NCI-H2107 treated with DMSO at 0.1 percent for 48 hours (cell line): ENCODE measurements around the gene ECSIT.
"Not testable (repeated sequence)": the region's sequence is repeated elsewhere in the genome, so short reads cannot be mapped to it uniquely, and the experiment has no call there.

Experiments
- DNase-seq: peaks from one replicate; lab custom pipeline; 2025; ENCODE audit not compliant: unreplicated experiment; lab: John Stamatoyannopoulos, UW

The ECSIT gene

GRCh38 chr19:11528551-11529341, at the start of gene ECSIT:
ECSIT (minus strand) TSS chr19:11529134; CDS start chr19:11519170, 9,964 bp downstream.
- peak; percentile 93 for DNase-seq

- DNase-seq = no peak
Measured at GRCh38 chr19:11577451-11578257, 48.7 kb upstream of the ECSIT start, which contains the start of gene ACP5. ACP5 (minus strand) TSS chr19:11577645; CDS start chr19:11577317, 328 bp downstream.

- no peak for DNase-seq
Measured at GRCh38 chr19:11576227-11576626, 47.3 kb upstream of the ECSIT start.

GRCh38 chr19:11574689-11575088, 45.8 kb upstream of the ECSIT start:
- DNase-seq = no peak

GRCh38 chr19:11573763-11574162, 44.8 kb upstream of the ECSIT start:
- not testable (repeated sequence) for DNase-seq

- DNase-seq = not testable (repeated sequence)
Measured at GRCh38 chr19:11573354-11573753, 44.4 kb upstream of the ECSIT start.

- DNase-seq = no peak
Measured at GRCh38 chr19:11570039-11570462, 41.1 kb upstream of the ECSIT start.

- DNase-seq = no peak
Measured at GRCh38 chr19:11566164-11566563, 37.2 kb upstream of the ECSIT start.

GRCh38 chr19:11565649-11565980, 36.7 kb upstream of the ECSIT start:
- not testable (repeated sequence) for DNase-seq

GRCh38 chr19:11564082-11564807, 35.3 kb upstream of the ECSIT start:
- not testable (repeated sequence) for DNase-seq

- no peak for DNase-seq
Measured at GRCh38 chr19:11563532-11563931, 34.6 kb upstream of the ECSIT start.

GRCh38 chr19:11560404-11561051, 31.6 kb upstream of the ECSIT start:
- no peak for DNase-seq

GRCh38 chr19:11558881-11559828, 30.2 kb upstream of the ECSIT start, which contains the start of gene ELOF1:
ELOF1 (minus strand) TSS chr19:11559230; CDS start chr19:11554347, 4,883 bp downstream.
- peak; percentile 92 for DNase-seq

GRCh38 chr19:11556634-11557420, 27.9 kb upstream of the ECSIT start:
- no peak for DNase-seq

GRCh38 chr19:11555246-11555645, 26.3 kb upstream of the ECSIT start:
- no peak for DNase-seq

GRCh38 chr19:11554160-11554559, 25.2 kb upstream of the ECSIT start:
- no peak for DNase-seq

GRCh38 chr19:11552666-11553372, 23.9 kb upstream of the ECSIT start:
- DNase-seq = no peak

GRCh38 chr19:11551603-11552235, 22.8 kb upstream of the ECSIT start:
- no peak for DNase-seq
